GM12874 (cell line): Measurements from ENCODE around the gene ATP6V1A.

Experiments
- CTCF ChIP-seq: IDR thresholded peaks from 2 replicates; pipeline ENCODE4 v1.5.1; 2011; ENCODE audit warnings: low read depth, mild to moderate bottlenecking, control low read depth, low read length, moderate library complexity; ENCODE audit not compliant: insufficient read depth

Gene ATP6V1A

GRCh38 chr3:113746548-113747282 lies at the start of gene ATP6V1A:
Gene ATP6V1A (plus strand): TSS chr3:113747035. CDS start chr3:113778754, 31,719 bp downstream.
- TF ChIP-seq CTCF = no peak

GRCh38 chr3:113697500-113698090 lies 49.2 kb upstream of the ATP6V1A start:
- no peak for TF ChIP-seq CTCF

GRCh38 chr3:113698213-113698742 lies 48.6 kb upstream of the ATP6V1A start:
- TF ChIP-seq CTCF = no peak

- TF ChIP-seq CTCF = no peak
Observed at GRCh38 chr3:113698956-113699355, 47.9 kb upstream of the ATP6V1A start.

GRCh38 chr3:113707835-113708234 lies 39.0 kb upstream of the ATP6V1A start:
- TF ChIP-seq CTCF = no peak

GRCh38 chr3:113712129-113712528 lies 34.7 kb upstream of the ATP6V1A start:
- TF ChIP-seq CTCF = no peak

- no peak for TF ChIP-seq CTCF
Observed at GRCh38 chr3:113714702-113715101, 32.1 kb upstream of the ATP6V1A start.
